GM13976 (cell line): Measurements from ENCODE around the gene RACK1.

Source experiments
- DNase-seq: peaks from one replicate; pipeline ENCODE4 v3.0.0; 2012; ENCODE audit warnings: low spot score
- CTCF ChIP-seq: IDR thresholded peaks from 2 replicates; pipeline ENCODE4 v1.5.1; 2012; ENCODE audit warnings: borderline replicate concordance, mild to moderate bottlenecking; ENCODE audit not compliant: insufficient read depth; ENCODE audit errors: extremely low read depth, missing control alignments, control extremely low read depth
- in situ Hi-C: fragments of 300-500 bp; cut with MboI; formaldehyde crosslinking; loops from one replicate; pipeline ENCODE4 v1.12.0; 2022; ENCODE audit warnings: low sequenced_read_pairs, mixed read lengths, inconsistent platforms; ENCODE audit not compliant: unreplicated experiment

RACK1 gene

GRCh38 chr5:181255276-181255675 is 11.6 kb upstream of the RACK1 start:
- TF ChIP-seq CTCF, result no peak
- DNase-seq, result no peak
- in situ Hi-C loops, result no loop called here

- DNase-seq, result no peak
- TF ChIP-seq CTCF, result no peak
- in situ Hi-C loops, result no loop called here
These were observed 4.6 kb upstream of the RACK1 start for GRCh38 chr5:181248277-181248676.

GRCh38 chr5:181246276-181247049 is 2.8 kb upstream of the RACK1 start:
- in situ Hi-C loops, result no loop called here
- TF ChIP-seq CTCF, result no peak
- peak; percentile 93 for DNase-seq

GRCh38 chr5:181245427-181246275 is 1.9 kb upstream of the RACK1 start:
- no peak for DNase-seq
- TF ChIP-seq CTCF, result no peak
- in situ Hi-C loops, result no loop called here

- DNase-seq, result no peak
- TF ChIP-seq CTCF, result no peak
- in situ Hi-C loops, result no loop called here
These were observed 615 bp downstream of the RACK1 start for GRCh38 chr5:181243018-181243563.

- no peak for TF ChIP-seq CTCF
- in situ Hi-C loops, result no loop called here
- DNase-seq, result no peak
These were observed 1.7 kb downstream of the RACK1 start for GRCh38 chr5:181242031-181242451.
